GM21515 (cell line): ENCODE data around the gene SYTL2.
"Not testable (repeated sequence)": the region's sequence is repeated elsewhere in the genome, so short reads cannot be mapped to it uniquely, and the experiment has no call there.

ENCODE experiments used
- ATAC-seq: cut with Tn5 transposase; IDR thresholded peaks from one replicate; pipeline ENCODE4 v1.9.1; 2021; ENCODE audit not compliant: unreplicated experiment

SYTL2 gene

DNA sequence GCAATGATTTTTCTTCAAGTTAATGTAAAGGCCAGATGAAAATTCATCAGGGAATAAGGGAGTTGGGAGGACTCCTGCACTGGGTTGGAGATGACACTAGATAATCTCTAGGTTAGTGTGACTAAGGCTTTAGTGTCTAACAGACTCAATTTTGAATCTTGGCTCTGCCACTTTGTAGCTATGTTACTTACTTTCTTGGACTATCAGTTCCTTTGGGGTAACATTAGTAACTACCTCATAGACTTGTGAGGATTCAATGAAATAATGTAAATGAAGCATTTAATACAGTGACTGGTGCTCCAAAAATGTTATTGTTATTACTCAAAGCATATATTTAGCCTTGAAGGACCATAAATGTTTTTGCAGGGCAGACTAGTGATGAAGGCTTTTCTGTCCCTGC lies 115.4 kb downstream of the SYTL2 start:
- ATAC-seq: no peak

DNA sequence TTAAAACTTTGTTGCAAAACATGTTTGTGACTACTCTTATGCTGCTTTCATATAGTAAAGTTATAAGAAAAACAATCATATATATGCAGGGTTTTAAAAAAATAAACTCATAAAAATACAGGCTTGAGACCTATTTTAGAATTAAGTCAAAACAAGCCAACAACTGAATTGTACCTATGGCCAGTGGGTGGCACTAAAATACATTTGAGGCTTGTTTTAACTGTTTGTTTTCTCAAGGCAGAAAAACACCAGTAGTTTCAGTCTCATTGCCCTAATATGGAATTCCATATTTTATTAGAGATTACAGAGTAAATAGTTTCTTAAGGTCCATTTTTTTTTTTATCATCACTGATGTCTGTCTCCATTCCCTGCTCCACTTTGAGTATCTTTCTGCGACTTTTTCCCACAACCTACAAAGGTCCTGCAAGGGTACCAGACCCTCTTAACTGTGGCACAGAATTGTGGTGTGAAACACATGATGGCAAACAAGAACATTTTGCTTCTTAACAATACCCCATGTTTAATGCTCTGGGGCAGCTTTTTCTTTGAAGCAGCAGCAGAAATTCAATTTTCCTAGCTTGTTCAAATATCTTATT lies 116.5 kb downstream of the SYTL2 start:
- ATAC-seq: no peak

- no peak for ATAC-seq
Observed at GRCh38 chr11:85685820-85686459, 125.0 kb downstream of the SYTL2 start, which contains the start of gene CCDC89. Gene CCDC89, minus strand, starts transcription at chr11:85686195. Its CDS starts 65 bp downstream, at chr11:85686130.

DNA sequence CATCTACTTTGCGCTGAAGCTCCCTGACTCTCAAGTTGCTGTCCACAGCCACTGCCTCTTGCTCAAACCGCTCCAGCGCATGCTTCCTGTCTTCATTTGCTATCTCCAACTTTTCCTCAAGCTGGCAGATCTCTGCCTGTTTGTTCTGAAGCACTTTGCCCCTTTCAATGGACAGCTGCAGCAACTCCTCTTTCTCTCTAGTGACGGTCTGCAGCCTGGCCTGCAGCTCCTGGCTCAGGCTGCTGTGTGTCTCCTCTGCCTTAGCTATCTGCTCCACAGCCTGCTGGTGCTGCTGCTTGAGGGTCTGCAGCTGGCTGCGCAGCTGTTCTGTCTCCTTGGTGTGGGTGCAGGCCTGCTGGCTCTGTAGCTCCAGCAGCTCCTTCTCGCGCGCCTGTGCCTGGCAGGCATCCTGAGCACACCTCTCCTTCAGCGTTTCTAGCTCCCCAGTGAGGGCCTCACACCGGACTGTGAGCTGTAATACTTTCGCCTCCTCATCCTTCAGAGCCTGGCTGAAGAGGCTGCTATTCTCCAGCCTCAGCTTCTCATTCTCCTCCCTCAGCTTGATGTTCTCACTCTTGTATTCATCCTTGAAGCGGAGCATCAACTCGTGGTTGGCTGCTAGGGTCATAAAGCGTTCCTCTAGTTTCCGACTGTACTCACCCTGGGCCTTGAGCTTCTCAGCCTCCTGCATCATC lies 125.7 kb downstream of the SYTL2 start:
- no peak for ATAC-seq

DNA sequence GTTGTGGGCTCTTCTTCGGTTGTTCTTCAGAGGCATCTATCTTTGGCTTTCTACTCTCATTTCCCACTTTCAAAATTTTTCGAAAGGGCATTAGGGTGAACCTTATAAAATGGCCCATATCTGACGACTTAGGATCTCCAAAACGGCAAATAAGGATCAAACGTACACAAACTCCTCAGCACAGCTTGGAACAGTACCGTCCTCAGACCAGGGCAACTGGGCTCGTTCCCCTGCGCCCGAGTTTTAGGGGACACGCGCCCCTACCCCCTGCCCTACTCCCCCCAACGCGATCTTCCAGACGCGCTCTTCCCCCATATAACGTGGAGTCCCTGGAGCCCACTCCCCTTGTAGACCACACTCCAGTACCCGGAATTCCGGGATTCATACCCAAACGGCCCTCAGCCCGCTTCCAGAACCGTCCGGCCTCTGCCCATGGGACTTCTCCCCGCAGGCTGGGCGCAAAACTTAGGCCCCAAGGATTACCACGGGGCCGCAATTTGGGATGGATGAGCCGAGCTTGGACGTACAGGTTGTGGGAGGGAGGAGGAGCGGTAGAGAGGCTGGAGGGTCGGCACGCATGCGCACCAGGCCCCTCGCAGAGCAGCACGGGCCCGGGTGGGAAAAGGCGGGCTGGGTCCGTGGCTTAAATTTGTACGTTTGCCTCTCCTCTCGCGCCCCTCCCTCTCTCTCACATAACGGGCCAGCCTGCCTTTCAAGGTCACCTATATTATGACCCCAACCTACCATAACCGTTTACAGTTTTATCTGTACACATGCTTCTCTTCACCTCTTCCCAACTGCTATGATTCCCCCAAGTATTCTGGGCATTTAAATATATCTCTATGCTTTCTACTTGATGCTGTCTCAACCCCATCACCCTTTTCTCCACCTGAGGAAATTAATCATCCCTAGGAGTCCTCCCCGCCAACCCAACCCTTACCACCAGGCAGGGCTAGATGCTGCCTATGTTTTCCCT lies 128.3 kb downstream of the SYTL2 start:
- ATAC-seq: peak; percentile 76

- no peak for ATAC-seq
Observed at GRCh38 chr11:85680897-85681296, 130.0 kb downstream of the SYTL2 start.

GRCh38 chr11:85679576-85679975 lies 131.4 kb downstream of the SYTL2 start:
- ATAC-seq: no peak

DNA sequence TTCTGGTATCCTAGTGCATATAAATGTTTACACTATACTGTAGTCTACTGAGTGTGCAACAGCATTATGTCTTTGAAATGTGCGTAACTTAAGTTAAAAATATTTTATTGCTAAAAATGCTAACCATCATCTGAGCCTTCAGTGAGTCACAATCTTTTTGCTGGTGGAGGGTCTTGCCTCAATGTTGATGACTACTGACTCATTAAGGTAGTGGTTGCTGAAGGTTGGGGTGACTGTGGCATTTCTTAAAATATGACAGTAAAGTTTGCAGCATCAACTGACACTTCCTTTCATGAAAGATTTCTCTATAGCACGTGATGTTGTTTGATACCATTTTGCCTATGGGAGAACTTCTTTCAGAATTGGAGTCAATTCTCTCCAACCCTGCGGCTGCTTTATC lies 137.5 kb downstream of the SYTL2 start:
- ATAC-seq: no peak

GRCh38 chr11:85672105-85672902 lies 138.6 kb downstream of the SYTL2 start:
- no peak for ATAC-seq

- not testable (repeated sequence) for ATAC-seq
Observed at GRCh38 chr11:85670949-85671663, 139.8 kb downstream of the SYTL2 start.

DNA sequence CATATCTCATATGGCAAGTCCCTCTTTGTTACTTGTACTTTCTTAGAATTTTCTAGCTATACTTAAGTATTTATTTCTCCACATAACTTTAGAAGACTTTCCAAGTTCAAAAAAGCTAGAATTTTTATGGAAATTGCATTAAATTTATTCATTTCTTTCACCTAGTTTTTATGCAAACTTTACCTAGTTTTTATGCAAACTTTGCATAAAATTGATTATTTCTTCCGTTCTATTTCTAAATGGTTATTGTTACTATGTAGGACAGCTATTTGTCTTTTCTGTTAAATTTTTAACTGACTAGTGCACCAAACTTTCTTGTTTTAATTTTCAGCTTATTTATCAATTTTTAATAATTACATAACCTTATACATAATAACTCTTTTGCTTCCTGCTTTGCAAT lies 142.8 kb downstream of the SYTL2 start:
- ATAC-seq: no peak

DNA sequence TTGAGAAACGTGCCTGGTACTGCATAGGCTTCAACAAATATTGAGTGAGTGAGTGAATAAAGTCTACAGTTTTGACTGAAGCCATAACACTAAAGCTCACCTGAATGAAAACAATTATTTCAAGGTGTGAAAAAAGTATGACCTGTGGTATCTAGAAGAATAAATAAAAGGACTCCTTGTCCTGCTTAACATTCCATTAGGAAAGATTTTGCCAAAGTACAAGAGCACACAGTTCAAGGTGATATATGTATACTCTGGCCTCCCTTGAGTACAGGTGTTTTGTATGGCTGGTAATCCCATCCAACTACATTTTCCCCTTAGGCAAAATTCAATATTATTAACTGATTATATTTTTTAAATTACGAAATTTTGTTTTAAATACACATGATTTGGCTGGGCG lies 144.3 kb downstream of the SYTL2 start:
- no peak for ATAC-seq

DNA sequence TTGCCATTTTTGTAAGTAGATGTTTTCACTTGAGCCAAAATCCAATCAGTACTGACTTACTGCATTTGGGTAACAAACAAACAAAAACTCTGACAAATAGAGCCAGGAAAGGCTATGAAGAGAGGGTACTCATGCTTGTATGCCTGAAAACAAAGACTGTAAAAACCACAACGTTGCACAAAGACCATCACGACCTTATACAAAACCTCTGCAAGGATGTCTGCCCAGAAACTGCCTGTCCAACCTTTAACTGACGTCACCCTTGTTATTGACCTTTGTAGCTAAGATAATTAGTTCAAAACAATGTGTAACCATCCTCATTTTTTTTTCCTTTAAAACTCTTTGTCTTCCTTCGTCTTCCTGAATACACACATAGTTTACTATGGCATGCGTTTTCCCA lies 145.2 kb downstream of the SYTL2 start:
- ATAC-seq: no peak

DNA sequence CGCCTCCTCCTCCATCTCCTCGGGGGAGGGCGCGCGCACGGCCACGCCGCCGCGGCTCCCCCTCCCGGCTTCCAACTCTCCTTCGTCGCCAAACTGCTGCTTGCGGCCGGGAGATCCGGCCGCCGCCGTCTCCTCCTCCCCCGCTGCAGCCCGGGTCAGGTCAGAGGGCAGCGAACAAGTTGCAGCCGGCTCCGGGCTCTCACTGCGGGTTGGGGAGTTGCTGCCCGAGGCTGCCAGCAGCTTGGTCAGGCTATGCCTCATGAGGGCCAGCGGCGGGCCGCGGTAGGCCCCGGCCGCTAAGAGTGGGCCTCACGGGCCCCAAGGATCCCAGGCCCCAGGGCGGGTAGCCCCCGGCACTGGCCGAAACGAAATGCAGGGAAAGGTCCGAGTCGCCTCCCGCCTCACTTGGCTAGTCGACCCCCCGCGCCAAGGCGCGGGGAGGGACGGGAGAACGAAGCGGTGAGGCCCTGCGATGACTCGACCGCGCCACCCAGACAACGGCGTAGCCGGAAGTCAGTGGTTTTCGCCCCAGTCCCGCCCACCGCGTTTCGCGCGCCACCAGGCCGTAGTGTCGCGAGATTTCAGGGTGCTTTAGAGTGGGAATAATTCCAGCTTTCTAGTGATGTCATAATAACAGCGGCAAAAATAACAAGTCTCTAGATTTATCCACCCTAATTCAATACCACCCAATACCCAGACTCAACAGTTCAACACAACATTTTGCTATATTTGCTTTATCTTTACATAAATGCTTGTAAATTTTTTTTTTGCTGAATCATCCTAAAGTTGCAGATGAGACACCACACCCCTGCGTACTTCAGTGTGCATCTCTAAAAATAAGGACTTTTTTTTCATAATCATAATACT lies 146.1 kb downstream of the SYTL2 start, which contains the start of gene CREBZF:
CREBZF (minus strand) TSS at position 515 of the 867 bp plus-strand sequence; CDS start at position 261, 254 bp downstream.
- ATAC-seq: peak; percentile 91

- ATAC-seq: peak; percentile 77
Observed at GRCh38 chr11:85663753-85664614, 147.0 kb downstream of the SYTL2 start.

GRCh38 chr11:85663080-85663752 lies 147.7 kb downstream of the SYTL2 start:
- ATAC-seq: no peak
